WI38 (cell line): Measurements from ENCODE around the gene DENND2A.

Experiments used
- H3K4me3 ChIP-seq: 2 replicates; pipeline ENCODE4 v1.5.1; 2011; ENCODE audit warnings: low read depth, mild to moderate bottlenecking, control low read depth, low read length
- TF ChIP-seq, protein P1 (sequence below): IDR thresholded peaks from 2 replicates; pipeline ENCODE4 v1.5.1; 2012; ENCODE audit warnings: low read depth, mild to moderate bottlenecking, control low read depth, low read length

The DENND2A gene

DNA sequence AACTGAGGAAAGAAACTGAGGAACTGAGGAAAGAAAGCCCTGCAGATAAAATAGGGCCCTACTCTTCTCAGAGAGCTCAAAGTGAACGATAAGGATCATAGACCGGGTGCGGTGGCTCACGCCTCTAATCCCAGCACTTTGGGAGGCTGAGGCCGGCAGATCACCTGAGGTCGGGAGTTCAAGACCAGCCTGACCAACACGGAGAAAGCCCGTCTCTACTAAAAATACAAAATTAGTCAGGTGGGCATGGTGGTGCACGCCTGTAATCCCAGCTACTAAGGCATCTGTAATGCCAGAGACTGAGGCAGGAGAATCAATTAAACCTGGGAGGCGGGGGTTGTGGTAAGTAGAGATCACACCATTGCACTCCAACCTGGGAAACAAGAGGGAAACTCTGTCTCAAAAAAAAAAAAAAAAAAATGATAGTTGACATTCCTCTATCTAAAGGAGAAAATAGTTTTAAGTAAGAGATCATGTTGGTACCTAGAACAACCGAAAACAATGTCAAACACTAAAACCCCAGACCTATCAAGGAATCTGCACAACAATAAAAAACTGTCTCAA lies 163.8 kb downstream of the DENND2A start:
- TF ChIP-seq, protein P1, sequence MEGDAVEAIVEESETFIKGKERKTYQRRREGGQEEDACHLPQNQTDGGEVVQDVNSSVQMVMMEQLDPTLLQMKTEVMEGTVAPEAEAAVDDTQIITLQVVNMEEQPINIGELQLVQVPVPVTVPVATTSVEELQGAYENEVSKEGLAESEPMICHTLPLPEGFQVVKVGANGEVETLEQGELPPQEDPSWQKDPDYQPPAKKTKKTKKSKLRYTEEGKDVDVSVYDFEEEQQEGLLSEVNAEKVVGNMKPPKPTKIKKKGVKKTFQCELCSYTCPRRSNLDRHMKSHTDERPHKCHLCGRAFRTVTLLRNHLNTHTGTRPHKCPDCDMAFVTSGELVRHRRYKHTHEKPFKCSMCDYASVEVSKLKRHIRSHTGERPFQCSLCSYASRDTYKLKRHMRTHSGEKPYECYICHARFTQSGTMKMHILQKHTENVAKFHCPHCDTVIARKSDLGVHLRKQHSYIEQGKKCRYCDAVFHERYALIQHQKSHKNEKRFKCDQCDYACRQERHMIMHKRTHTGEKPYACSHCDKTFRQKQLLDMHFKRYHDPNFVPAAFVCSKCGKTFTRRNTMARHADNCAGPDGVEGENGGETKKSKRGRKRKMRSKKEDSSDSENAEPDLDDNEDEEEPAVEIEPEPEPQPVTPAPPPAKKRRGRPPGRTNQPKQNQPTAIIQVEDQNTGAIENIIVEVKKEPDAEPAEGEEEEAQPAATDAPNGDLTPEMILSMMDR: no peak
- no peak overlapping the region for H3K4me3 ChIP-seq

- TF ChIP-seq, protein P1: no peak
Observed at GRCh38 chr7:140475747-140476333, 164.8 kb downstream of the DENND2A start.

More at GRCh38 chr7:140475747-140476333, 164.8 kb downstream of the DENND2A start:
- no peak overlapping the region for H3K4me3 ChIP-seq
